Skeletal muscle tissue (tissue), 4 donors: Measurements from ENCODE around the gene CPOX. TPM values are rescaled to one million over a fixed set of nuclear protein-coding genes. Genes with fewer than 3 reads are reported as not detected.

Source experiments
- H3K27ac ChIP-seq: one replicate; pipeline ENCODE4 v1.7.0; 2013; ENCODE audit warnings: mild to moderate bottlenecking, low read depth, low read length, inconsistent platforms
- H3K27me3 ChIP-seq, 3 donors: one replicate each; pipeline ENCODE4 v1.7.0; 2013; ENCODE audit warnings: low read length in 3 of 3; ENCODE audit not compliant: control insufficient read depth in 3 of 3, insufficient read depth in 3 of 3
- H3K36me3 ChIP-seq, 3 donors: one replicate each; pipeline ENCODE4 v1.7.0; 2013; ENCODE audit warnings: low read length in 3 of 3; ENCODE audit not compliant: control insufficient read depth in 3 of 3, insufficient read depth in 3 of 3
- H3K4me1 ChIP-seq, 3 donors: one replicate each; pipeline ENCODE4 v1.7.0; 2013; ENCODE audit warnings: low read length in 3 of 3, mild to moderate bottlenecking in 3 of 3; ENCODE audit not compliant: control insufficient read depth in 3 of 3, insufficient read depth in 3 of 3
- H3K4me3 ChIP-seq, 3 donors: one replicate each; pipeline ENCODE4 v1.7.0; 2013; ENCODE audit warnings: low read length in 3 of 3
- H3K9ac ChIP-seq, 3 donors: one replicate each; pipeline ENCODE4 v1.7.0; 2013; ENCODE audit warnings: low read length in 3 of 3, mild to moderate bottlenecking in 3 of 3, moderate library complexity in 2 of 3, low read depth in 1 of 3
- H3K9me3 ChIP-seq, 3 donors: one replicate each; pipeline ENCODE4 v1.7.0; 2013; ENCODE audit warnings: low read length in 3 of 3; ENCODE audit not compliant: control insufficient read depth in 3 of 3
- total RNA-seq: library from RNA; depleted of rRNA; stranded (reverse); fragments of >200 nt; gene quantifications from one replicate; pipeline ENCODE4 v1.2.3, GENCODE V29; 2014
- donor health status: Osteomylitis.

The CPOX gene
- total RNA-seq, 1 donor from 2014 or later, result 13.6 TPM

DNA sequence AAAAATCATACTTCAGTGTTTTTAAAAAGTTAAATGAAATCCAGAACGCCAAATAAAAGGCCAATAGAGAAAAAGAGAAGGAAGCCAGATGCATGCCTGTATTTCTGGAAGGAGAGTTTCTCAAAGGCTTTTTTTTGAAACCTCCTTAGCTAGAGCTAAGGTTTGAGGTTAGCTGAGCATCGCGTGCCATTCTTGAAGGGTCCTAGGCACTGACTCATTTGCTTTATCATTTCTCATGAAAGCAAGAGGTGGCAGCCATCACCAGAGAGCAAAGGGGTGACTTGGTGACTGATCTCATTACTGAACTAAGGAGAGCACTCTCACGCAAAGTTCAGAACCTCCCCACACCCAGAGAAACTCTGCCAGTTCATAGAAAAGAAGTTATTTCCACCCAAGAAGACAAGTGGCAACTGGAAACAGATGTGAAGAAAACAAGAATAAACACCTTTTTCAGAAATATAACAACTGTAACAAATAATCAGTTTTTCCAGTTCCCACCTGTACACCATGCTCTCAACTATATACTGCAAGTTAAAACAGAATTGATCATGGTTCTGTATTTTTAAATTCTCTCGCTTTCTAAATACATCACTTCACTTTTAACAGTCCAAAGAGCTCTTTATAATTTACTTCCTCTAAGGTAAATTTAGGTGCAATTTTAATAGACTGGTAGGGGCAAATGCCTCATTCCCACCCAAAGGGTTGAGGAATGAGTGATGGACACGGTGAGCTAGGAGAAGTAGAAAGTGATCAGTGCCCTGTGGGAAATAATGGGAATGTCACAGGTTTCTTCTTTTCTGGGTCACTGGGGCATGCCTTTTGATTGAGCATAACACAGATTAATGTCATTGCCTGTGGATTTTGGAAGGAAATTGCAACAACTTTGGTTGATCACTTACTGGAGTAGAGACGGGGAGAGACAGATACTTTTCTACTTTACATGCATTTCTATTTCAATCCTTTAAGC lies 37.0 kb downstream of the CPOX start:
- no peaks in the 10 kb centered on the region for H3K36me3 ChIP-seq
- H3K4me1 ChIP-seq, result no peaks in the 10 kb centered on the region
- H3K9me3 ChIP-seq, result no peaks in the 10 kb centered on the region
- H3K27me3 ChIP-seq, result peaks cover 0 to 2% (median 0%) of the 10 kb centered on the region in 3 donors
- H3K9ac ChIP-seq, result no peak overlapping the region
- no peak overlapping the region for H3K27ac ChIP-seq
- H3K4me3 ChIP-seq, result no peak overlapping the region

DNA sequence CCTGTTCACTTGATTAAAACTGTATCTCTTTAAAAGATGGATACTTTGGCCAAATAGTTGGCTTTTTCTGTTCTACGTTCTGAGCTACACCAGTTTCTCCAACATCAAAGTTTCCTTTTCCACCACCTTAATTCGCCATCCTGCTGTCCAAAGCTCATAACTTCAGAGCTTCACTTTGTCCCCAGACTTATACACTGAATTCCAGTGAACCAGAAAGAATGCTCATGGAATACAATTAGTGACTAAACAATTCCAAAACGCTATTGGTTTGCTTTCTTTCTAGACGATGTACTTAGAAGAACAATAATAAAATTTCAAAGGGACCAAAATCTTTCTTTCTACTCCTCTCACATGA lies 38.4 kb downstream of the CPOX start:
- no peak overlapping the region for H3K27ac ChIP-seq

DNA sequence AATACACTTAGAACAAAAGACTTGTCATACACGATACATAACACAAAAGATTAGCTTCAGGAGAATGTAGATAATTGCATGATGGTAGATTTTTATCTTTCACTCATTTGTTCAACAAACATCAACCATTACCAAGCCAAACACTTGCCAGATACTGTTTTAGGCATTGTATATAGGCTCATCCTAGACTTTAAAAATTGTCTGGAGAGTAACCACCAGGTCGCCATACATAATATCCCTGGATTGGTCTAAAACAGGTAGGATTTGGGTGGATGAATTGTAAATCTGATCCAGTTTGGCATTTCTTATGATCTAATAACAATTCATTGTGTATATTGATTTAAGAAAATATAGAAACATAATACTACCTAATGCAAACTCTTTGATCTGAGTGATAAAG lies 38.8 kb downstream of the CPOX start:
- Histone ChIP-seq H3K27me3 (peaks cover 0 to 2% (median 0%) of the 10 kb centered on the region in 3 donors), H3K4me1 (no peaks in the 10 kb centered on the region), H3K4me3 (no peak overlapping the region), H3K27ac (no peak overlapping the region), H3K9ac (no peak overlapping the region), H3K9me3 (no peaks in the 10 kb centered on the region), H3K36me3 (no peaks in the 10 kb centered on the region)

More for the DNA sequence above, 38.4 kb downstream of the CPOX start:
- Histone ChIP-seq H3K36me3 (no peaks in the 10 kb centered on the region), H3K27me3 (peaks cover 0 to 2% (median 0%) of the 10 kb centered on the region in 3 donors), H3K4me3 (no peak overlapping the region), H3K9ac (no peak overlapping the region), H3K4me1 (no peaks in the 10 kb centered on the region), H3K9me3 (no peaks in the 10 kb centered on the region)

DNA sequence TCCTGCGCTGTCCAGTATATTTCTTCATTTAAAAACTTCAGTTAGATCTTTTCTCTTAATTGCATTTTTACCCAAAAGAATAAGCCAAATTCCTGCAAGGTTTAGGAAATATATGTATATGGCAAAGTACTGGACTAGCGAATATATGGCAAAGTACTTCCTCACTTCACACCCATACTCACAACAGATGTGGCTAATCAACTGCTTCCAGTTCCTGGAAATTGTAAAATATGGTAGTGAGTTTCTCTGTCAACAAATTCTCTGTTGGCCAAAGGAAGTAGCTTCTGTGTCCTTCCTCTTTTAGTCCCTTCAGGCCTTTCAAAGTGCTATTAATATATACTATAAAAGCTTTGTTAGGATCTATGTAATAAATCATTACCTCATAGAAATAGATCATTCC lies 39.7 kb downstream of the CPOX start:
- H3K27ac ChIP-seq, result no peak overlapping the region

DNA sequence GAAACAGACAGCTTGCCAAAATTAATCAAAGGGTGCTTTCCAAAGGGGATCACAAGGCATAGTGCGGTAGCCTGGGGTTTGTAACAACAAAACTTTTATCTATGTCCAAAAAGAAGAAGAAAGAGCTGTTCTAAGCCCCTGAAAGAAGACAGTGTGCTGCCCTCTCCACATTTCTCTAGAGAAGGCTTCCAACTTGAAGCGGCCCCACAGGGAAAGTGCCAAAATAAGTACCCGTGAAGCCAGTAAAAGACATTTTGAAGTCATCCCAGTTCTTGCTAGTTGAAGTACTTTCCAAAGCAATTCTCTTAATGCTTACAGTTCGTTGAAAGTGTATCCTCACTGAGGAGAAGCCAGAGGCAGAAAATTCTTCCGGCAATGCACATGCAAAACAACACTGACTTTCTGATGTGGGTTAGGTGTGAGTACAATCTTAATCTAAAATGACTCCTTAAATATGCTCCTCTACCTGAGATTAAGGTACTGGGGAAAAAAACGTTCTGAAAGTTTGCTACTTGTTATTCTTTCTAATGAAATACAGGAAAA lies 40.3 kb downstream of the CPOX start:
- Histone ChIP-seq H3K9me3 (no peaks in the 10 kb centered on the region), H3K9ac (no peak overlapping the region), H3K36me3 (no peaks in the 10 kb centered on the region), H3K27ac (no peak overlapping the region), H3K4me1 (no peaks in the 10 kb centered on the region), H3K4me3 (no peak overlapping the region), H3K27me3 (peaks cover 0 to 2% (median 0%) of the 10 kb centered on the region in 3 donors)

More for the DNA sequence above, 39.7 kb downstream of the CPOX start:
- H3K36me3 ChIP-seq, result no peaks in the 10 kb centered on the region
- peaks cover 0 to 2% (median 0%) of the 10 kb centered on the region in 3 donors for H3K27me3 ChIP-seq
- no peak overlapping the region for H3K9ac ChIP-seq
- no peak overlapping the region for H3K4me3 ChIP-seq
- H3K4me1 ChIP-seq, result no peaks in the 10 kb centered on the region
- H3K9me3 ChIP-seq, result no peaks in the 10 kb centered on the region

DNA sequence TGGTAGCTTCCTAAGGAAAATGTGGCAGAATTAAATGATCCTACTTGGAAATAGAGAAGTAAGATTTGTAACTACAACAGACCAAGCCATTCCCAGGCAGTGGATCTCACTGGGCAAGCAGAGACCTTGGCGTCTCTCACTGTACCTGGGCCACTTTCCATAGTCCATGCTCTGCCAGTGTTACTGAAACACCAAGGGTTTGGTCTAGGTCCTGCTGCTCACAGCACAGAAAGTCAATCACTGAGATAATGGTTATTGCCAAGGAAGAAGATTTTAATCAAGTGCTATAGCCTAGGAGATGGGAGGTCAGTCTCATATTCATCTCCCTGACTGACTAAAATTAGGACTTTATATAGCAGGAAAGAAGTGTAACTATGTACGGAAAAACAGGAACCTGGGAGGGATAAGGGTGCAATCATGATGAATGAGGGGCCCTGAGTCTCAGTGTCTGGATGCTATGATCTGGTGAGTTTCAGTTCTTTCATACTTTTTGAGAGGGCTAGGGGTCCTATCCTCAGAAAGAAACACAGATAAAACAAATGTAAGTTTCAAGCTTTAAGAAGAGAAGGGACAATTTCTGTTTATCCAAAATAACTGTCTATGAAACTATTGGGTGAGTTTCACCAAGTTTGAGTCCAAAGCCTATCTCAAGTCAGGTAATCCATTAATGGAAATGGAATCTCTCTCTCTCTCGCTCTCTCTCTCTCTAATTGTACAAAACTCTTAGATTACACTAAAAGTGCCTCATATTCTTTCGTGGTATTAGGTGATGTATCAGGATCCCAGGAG lies 41.0 kb downstream of the CPOX start:
- H3K27me3 ChIP-seq, result peaks cover 0 to 2% (median 0%) of the 10 kb centered on the region in 3 donors
- H3K4me1 ChIP-seq, result no peaks in the 10 kb centered on the region
- no peaks in the 10 kb centered on the region for H3K9me3 ChIP-seq
- no peaks in the 10 kb centered on the region for H3K36me3 ChIP-seq
- H3K27ac ChIP-seq, result no peak overlapping the region
- H3K9ac ChIP-seq, result no peak overlapping the region
- H3K4me3 ChIP-seq, result no peak overlapping the region

DNA sequence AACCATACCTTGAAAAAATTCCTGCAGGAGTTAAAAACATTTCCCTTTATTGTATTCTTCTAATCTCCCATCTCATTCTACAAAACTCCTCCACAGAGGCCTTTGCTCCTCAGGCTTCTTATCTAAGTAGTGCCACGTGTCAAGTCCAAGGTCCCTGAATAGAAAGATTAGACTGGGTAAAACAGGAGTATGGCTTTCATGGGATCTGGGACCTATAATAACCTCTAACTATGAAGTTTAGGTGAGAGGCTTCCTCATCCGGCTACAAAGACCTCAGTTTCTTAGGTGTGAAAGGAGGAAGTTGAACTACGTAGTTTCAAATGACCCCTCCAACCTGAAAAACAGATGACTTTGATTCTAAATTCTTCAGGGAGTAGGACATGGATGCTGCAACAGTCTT lies 41.7 kb downstream of the CPOX start:
- no peak overlapping the region for H3K9ac ChIP-seq
- H3K9me3 ChIP-seq, result no peaks in the 10 kb centered on the region
- H3K4me3 ChIP-seq, result no peak overlapping the region
- no peak overlapping the region for H3K27ac ChIP-seq
- H3K4me1 ChIP-seq, result no peaks in the 10 kb centered on the region
- H3K36me3 ChIP-seq, result no peaks in the 10 kb centered on the region
- peaks cover 0 to 2% (median 0%) of the 10 kb centered on the region in 3 donors for H3K27me3 ChIP-seq

DNA sequence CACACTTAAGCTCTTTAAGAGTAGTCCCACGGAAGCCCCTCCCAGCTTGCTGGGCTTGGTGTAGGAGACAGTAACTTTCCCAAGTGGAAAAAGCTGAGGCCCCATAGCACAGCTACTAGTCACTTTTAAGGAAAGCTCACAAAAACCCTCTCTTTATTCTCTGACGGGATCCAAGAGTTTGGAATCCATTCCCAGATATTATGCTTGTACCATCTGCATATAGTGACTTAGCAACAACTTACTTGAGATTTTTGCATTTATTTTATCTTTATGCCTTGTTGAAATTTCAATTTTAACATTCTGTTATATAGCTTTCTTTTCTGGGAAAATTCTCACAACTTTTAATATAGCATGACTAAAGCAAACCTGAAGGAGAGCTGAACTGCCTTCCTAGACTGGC lies 42.2 kb downstream of the CPOX start:
- no peaks in the 10 kb centered on the region for H3K9me3 ChIP-seq
- peaks cover 0 to under 1% (median 0%) of the 10 kb centered on the region in 3 donors for H3K27me3 ChIP-seq
- no peaks in the 10 kb centered on the region for H3K4me1 ChIP-seq
- no peak overlapping the region for H3K4me3 ChIP-seq
- H3K27ac ChIP-seq, result no peak overlapping the region
- no peaks in the 10 kb centered on the region for H3K36me3 ChIP-seq
- no peak overlapping the region for H3K9ac ChIP-seq

DNA sequence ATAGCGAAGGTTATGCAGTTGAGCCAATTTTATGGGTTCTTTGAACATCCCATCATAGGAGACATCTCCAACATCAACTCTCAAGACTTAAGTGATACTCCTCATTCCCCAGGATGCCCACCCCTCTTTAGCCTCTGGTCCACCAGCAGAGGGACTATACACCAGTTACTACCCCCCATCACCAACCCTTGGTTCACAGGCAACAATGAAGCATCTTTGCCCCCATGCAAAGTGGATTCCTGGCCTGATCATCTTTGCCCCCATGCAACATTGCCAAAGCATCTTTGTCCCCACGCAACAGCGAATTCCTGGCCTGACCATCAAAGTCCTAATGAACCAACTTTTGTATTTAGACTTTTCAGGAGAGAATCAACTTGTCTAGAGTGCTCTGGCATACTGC lies 42.6 kb downstream of the CPOX start:
- Histone ChIP-seq H3K9ac (no peak overlapping the region), H3K27me3 (no peaks in the 10 kb centered on the region), H3K36me3 (no peaks in the 10 kb centered on the region), H3K4me3 (no peak overlapping the region), H3K4me1 (no peaks in the 10 kb centered on the region), H3K27ac (no peak overlapping the region), H3K9me3 (no peaks in the 10 kb centered on the region)

DNA sequence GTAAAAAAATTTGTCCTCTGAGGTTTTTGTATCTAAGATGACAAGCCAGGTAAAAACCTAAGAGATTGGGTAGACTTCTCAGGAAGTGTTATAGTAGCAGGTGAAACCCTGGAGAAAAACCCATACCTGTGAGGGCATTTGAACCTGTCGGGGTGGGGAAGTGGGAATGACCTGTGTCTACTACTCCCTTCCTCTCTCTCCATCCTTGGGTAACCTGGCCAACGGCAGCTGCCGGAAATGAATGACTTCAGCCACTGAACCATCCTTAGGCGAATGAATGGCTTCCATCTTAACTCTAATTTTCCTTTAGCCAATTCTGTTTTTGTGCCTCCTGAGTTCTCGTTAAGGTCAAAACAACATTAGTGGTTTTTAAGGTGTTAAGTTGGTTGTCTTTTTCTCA lies 44.9 kb downstream of the CPOX start:
- no peaks in the 10 kb centered on the region for H3K36me3 ChIP-seq
- no peak overlapping the region for H3K4me3 ChIP-seq
- H3K9ac ChIP-seq, result no peak overlapping the region

More for the DNA sequence above, 44.9 kb downstream of the CPOX start:
- no peaks in the 10 kb centered on the region for H3K4me1 ChIP-seq
- H3K27me3 ChIP-seq, result no peaks in the 10 kb centered on the region
- no peak overlapping the region for H3K27ac ChIP-seq
- H3K9me3 ChIP-seq, result no peaks in the 10 kb centered on the region
